ENCODE results near the gene STXBP3.
"Not testable (repeated sequence)": the region's sequence is repeated elsewhere in the genome, so short reads cannot be mapped to it uniquely, and the experiment has no call there.

The STXBP3 gene

DNA sequence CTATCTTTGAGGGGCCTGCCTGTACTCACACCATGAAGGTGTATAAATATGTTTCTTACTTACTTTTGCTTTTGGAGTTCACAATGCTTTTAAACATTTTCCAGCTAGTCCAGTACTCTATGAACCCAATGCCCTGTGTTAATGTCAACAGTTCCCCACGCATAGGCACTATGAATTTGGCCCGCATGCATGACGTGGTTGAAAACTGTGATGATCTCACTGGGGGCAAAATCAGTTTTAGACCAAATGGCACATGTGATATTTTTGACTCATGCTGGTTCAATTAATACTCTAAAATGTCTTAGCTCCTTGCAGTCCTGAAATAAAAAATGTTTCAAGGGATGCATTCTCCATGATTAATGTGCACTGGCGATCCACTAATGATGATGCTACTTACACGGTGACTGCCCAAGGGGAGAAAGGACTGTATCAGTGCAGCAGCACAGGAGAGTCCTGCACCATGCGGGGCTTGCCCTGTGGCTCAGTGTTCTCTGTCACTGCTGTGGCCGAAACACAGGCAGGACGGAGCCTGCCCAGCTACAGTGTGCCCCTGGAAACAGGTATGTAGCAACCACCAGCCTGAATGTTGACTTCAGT, 18.0 kb upstream of the STXBP3 start:
- DNase-seq (ENCODE audit: low read depth in 2 of 2) = no peak

DNA sequence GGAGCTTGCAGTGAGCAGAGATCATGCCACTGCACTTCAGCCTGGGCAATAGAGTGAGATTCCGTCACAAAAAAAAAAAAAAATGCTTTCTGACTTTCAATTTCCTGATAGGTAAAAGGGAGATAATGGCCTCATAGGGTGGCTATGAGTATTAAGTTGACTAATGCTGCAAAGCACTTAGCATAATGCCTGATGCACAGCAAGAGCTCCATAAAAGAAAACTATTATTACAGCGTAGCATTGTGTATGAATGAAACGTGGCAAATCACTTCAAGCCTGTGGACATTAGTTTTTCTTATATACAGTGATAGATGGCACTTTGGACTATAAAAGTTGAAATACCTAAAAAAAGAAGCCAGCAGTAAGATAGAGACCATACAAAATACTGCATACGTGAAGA, 17.0 kb upstream of the STXBP3 start:
- DNase-seq (ENCODE audit: low read depth in 2 of 2) = no peak

DNA sequence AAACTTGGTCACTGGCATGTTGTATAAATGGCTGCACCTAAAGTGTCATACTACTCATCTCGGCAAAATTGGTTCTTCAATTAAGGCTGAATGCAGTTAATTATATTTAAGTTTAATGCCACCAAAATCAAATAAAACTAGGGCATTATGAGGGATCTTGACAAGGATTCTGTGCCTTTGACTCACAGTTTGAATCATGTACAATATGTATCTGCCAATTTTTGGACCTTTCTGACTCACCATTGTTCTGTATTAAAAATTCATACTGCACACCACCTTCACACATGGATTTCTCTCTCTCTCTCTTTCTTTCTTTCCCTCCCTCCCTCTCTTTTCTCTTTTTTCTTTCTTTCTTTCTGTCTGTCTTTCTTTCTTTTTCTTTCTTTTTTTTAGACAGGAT, 14.1 kb upstream of the STXBP3 start:
- no peak for DNase-seq (ENCODE audit: low read depth in 2 of 2)

DNA sequence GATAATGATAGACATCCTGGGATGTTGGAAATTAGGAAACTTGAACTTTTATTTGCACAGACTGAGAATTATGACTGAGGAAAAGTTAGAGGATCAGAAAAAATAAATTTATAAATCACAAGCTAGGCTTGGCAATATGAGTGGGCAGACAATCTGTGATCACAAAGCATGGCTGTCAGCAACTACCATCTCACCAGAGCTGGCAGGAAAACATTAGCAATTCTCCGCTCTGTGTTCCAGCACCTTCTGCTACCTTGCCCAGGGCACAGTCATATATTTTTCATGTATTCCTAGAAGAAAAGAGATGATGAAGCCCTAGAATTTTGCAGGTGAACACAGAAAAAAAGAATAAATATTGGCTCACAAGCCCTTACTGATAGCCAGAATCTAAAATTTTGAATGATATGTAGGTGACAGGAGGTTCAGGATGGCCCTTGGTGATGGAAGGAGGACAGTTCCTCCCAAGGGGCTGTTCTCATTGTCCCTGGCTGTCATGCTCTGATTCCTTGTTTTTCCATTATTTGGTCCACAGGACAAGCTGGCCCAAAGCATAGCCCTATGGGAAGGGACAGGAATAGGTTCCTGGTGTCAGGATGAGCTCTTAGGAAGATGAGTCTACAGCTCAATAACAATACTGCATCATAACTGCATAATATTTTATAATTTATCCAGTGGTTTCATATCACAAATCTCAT, 12.2 kb upstream of the STXBP3 start:
- no peak for DNase-seq (ENCODE audit: low read depth in 2 of 2)

DNA sequence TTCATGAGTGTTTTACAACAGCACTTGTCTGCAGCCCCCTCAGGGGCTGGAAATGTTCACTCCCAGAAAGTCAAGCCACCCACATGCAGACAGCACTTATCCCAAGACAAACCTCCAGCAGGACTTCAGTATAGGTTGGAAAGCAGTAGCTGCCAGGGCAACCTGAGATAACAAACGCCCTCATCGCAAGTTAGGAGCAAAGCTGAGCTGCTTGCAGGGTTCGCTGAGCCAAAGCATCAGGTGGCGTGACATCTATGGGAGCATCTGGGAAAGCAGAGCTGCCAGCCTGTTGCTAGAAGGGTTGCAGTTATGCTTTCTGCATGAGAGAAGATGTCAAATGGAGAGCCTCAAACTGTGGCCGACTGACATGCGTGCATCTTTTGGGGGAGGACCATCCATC, 4.2 kb upstream of the STXBP3 start:
- DNase-seq (ENCODE audit: low read depth in 2 of 2) = no peak

DNA sequence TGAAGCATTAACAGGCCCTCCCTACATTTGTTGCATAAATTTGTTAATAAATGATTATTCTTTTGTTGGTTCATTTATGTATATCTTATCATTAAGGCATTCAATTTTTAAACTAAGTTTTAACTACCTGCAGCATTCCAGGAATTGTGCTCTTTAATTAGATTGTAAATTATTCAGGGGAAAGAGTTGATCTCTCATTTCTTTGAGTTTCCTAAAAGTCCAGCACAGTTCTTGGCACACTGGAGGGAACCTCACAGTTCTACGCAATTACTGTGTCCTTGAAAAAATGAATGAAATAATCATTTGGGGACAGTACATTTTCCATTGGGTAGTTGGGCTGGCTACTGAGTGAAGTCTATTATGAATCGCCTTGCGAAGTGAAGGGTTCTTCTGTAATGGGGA, 493 bp upstream of the STXBP3 start:
- DNase-seq (ENCODE audit: low read depth in 2 of 2) = no peak

DNA sequence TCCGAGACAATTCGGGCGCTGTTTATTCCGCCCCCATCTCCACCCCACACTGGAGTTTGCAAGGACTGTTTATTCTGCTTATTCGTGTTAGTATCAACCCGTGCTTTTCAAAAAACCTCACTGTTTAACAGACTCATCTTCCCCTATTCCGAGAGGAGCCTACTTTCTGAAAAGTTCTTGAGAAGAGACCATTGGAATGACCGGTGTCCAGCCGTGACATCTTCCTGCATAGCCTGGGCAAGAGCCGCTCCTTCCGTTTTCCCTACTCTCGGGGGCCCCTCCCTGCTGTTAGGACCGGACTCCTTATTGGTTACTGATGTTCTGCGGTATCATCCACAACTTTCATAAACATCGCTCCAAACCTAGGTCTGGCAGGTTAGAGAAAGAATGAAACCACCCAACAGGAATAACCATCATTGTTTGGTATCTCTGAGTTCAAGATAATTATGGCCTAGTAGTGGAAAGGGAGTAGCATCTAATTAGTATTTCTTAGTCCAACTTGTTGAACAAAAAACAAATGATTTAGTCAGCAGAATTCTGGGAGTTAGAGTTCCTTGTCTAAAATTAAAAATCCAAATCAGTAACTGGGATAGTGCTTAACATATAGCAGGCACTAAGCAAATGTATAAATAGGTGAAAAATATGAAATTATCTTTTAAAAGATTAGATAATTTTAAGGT, 837 bp downstream of the STXBP3 start:
- DNase-seq (ENCODE audit: low read depth in 2 of 2) = peak; percentile 17 to 22

DNA sequence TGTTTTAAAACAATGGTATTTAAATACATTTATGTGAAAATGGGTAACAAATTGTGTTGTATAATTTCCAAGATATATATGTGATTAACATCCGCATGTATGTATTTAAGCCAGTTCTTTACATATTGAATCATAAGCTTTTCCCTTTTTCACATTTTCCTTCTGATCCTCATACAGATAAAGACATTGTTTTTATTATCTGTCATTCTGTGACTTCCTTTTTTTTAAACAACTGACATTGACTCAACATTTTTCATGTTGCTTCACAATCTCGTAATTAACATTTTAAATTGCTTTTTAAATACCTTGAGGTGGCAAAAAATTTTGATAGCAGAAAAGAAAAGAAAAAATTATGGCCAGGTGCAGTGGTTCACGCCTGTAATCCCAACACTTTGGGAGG, 1.4 kb downstream of the STXBP3 start:
- DNase-seq (ENCODE audit: low read depth in 2 of 2) = no peak

DNA sequence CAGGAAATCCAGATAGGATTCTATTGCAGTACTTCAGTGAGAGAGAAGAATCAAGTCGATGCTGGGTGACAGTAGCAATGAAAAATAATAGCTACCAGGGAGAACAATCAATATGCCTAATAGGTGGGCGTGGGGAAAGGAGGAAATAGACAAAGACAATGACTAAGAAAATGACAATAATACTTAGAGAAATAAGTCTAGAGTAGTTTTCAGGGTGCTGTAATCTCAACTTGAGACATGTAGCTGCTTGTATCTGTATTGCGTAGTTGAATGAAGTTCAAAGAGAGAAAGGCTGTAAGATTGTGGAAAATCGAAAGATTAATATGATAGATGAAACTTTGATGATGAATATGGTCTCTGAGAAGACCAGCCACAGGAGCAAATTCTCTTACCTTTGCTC, 2.6 kb downstream of the STXBP3 start:
- DNase-seq (ENCODE audit: low read depth in 2 of 2) = no peak

DNA sequence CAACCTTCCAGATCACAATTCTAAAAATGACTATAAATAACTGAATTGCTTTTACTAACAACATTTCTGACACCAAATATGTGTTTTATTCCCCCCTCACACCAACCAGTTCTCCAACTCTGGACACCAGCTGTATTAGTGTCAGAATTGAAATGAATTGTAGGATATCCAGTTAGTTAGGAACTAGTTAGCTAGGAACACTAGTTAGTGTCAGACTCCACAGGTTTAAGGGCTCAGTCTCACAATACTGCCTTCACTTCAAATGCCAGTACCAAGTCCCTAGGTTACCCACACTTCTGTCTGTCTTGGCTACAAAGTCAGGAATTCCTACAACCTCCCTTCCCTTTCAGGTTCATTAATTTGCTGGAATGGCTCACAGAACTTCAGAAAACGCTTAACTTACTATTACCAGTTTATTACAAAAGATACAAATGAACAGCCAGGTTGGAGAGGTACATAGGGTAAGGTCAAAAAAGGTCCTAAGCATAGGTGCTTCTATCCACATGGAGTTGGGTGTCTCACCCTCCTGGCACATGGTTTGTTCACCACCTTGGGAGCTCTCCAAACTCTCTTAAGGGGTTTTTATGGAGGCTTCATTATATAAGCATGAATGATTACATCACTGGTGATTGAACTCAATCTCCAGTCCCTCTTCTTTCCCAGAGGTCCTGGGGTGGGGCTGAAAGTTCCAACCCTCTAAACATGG, 4.2 kb downstream of the STXBP3 start:
- DNase-seq (ENCODE audit: low read depth in 2 of 2) = no peak

DNA sequence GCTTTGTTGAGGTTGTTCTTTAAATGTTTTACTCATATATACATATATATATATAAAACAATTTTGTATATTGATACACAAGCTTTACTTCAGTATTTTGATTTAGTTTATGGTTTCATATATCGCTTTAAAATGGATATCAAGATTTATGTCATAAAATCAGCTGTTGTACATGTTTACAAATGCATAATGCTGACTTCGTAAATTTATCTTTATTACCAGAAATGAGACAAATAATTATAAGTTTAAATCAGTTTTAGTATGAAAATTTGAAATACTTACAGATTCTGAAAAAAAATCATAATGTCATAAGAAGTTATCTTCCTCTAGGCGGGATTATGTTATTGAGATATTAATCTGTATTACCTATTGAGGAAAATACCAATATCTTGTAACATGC, 6.9 kb downstream of the STXBP3 start:
- no peak for DNase-seq (ENCODE audit: low read depth in 2 of 2)

DNA sequence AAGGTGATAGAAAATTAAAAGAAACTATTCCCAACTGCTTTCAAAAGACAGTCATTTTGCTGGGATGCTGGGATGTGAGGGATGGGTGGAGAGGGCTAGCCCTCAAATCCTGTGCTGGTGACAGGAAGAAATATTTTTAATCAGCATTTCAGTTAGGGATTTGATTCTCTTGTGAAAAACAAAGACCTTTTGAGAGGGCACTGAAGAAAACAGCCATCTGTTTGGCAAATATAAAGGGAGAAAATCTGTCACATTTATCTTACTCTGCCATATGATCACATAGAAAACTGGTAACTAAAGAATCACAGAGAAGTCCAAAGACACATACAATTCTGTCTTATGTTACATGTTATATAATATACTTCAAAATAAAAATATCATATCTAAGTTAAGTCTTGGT, 12.3 kb downstream of the STXBP3 start:
- DNase-seq (ENCODE audit: low read depth in 2 of 2) = no peak

DNA sequence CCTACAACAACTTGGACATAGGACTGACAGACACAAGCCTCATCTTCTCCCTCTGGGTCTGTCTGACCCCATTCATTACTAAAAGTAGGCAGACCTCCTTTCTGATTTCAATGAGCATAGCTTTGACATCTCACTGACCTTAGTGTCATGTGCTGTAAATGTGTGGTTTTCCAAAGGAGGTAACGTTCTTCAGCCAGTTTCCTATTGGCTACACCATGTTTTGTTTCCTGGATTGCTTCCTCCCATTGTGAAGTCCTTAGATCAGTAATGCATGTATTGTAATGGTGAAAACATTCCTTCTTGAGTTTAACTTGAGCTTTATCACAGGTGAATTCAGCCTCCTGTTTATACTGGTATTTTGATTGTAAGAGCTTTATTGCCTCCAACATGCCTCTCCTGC, 20.6 kb downstream of the STXBP3 start:
- DNase-seq (ENCODE audit: low read depth in 2 of 2) = no peak

DNA sequence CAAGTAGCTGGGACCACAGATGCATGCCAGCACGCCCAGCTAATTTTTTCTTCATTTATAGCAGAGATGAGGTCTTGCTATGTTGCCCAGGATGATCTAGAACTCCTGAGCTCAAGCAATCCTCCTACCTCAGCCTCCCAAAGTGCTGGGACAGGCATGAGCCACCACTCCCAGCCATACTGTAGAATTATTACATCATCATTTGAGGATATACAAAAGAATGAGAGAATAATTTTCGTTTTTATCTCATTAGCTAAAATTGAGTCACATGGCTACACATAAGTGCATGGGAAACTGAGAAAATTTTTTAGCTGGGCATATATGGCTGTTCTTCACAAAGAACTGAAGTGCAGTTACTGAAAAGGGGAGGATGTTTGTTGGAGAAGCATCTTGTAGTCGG, 21.2 kb downstream of the STXBP3 start:
- no peak for DNase-seq (ENCODE audit: low read depth in 2 of 2)

DNA sequence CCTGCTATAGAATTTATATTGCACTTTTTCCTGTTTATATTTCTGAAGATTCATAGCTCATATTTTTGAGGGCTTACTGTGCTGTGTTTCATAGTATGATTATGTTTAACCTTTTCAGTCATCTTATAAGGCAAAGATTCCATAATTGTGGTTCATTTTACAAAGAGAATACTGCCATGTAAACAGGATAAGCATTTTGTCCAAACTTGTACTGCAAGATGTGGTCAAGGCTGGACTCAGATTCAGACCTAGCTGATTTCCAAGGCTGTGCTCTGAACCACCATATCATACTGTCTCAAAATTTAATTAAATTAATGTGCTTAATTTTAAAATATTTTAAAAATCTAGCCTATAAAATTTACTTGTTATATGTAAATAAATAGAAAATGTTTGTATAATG, 31.4 kb downstream of the STXBP3 start:
- DNase-seq (ENCODE audit: low read depth in 2 of 2) = no peak

DNA sequence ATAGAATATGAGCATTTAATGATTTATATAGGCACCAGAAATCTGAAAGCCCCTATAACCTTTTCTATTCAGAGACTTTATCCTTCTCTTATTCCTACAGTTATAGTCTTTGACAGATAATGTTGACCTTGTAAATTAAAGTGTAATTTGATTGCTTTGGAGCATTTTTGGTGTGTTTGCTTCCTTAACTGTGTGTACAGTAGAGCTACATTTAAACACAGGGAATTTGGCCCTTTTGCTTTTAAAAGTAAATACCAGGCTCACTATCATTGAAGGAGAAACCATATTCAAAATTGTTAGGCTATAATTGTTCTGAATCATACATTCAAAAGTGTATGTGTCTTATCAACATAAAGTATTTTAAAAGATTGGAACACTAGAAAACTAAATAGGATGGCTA, 33.0 kb downstream of the STXBP3 start:
- DNase-seq (ENCODE audit: low read depth in 2 of 2) = no peak

DNA sequence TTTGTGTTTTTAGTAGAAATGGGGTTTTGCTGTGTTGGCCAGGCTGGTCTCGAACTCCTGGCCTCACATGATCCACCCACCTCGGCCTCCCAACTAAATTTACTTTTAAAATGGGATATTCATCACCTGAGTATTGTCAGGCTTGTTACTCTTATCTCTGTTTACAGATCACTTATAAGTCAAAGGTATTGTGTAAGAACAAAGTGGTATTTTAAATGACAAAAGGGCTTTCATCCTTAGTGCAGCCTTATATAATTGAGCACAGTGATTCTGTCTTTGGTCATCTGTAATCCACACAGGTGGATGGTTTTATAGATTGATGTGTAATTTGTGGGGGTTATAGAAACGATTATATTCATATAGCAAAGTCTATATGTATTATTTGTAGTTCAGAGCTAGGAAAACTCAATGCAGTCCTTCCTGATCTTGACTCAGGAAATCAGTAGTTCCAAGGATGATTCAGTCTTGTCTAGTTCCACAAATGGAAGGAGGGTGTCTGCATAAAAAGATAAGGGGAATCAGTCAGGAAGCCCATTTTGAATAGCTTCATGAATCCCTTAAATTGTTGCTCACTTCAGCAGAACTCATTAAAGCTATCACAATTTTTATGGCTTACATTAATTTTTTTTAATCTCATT, 34.6 kb downstream of the STXBP3 start:
- DNase-seq (ENCODE audit: low read depth in 2 of 2) = no peak

DNA sequence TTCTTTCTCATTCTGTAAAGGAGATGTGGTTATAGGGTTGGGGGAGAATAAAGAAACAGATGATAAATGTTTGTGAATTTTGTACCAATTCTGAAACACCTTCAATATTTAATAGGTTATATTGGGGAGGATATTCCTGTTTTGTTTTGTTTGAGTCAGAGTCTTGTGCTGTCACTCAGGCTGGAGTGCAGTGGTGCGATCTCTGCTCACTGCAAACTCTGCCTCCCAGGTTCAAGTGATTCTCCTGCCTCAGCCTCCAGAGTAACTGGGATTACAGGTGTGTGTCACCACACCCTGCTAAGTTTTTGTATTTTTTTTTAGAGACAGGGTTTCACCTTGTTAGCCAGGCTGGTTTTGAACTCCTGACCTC, 35.1 kb downstream of the STXBP3 start:
- not testable (repeated sequence) for DNase-seq (ENCODE audit: low read depth in 2 of 2)

DNA sequence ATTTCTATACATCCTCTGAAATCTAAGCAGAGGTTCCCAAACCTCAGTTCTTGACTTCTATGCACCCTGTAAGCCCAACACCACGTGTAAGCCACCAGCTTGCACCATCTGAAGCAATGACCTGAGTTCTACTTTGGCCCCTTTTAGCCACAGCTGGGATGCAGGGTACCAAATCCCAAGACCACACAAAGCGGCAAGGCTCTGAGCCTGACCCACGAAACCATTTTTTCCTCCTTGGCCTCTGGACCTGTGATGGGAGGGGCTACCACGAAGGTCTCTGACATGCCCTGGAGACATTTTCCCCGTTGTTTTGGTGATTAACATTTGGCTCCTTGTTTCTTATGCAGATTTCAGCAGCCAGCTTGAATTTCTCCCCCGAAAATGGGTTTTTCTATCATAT, 38.8 kb downstream of the STXBP3 start:
- DNase-seq (ENCODE audit: low read depth in 2 of 2) = no peak

DNA sequence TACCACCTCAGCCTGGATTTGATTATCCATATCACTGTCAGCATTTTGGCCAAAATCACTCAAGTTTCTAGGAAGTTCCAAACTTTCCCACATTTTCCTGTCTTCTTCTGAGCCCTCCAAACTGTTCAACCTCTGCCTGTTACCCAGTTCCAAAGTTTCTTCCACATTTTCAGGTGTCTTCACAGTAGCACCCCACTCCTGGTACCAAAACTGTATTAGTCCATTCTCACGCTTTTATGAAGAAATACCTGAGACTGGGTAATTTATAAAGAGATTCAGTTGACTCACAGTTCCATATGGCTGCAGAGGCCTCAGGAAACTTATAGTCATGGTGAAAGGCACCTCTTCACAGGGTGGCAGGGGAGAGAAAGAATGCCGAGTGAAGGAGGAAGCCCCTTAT, 39.4 kb downstream of the STXBP3 start:
- DNase-seq (ENCODE audit: low read depth in 2 of 2) = no peak

DNA sequence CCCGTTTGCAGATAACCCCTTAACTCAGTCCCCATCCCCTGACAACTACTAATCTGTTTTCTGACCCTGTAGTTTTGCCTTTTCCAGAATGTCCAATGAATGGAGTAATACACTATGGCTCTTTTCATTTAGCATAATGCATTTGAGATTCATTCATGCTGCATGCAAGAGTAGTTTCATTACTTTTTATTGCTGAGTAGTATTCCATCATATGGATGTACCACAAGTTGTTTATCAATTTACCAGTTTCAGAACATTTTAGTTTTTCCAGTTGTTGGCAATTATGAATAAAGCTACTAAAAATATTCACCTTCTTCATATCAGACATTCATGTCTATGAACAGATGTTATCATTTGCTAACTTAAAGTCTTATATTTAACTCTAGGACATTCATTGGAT, 45.3 kb downstream of the STXBP3 start:
- no peak for DNase-seq (ENCODE audit: low read depth in 2 of 2)

DNA sequence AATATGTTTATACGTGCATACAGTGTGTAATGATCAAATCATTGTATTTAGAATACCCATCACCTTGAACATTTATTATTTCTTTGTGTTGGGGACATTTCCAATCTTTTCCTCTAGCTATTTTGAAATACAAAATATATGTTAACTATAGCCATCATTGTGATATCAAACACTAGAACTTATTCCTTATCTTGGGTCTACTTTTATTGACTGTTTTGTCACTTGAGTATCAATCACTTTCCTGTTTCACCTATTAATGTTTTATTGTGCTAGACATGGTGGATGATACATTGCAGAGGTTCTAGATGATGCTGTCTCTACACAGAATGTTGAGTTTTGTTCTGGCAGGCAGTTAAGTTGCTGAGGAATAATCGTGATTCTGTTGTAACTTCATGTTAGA, 45.9 kb downstream of the STXBP3 start:
- no peak for DNase-seq (ENCODE audit: low read depth in 2 of 2)

Data from stimulated activated CD8-positive, alpha-beta memory T cell treated with anti-CD3 and anti-CD28 coated beads, Interleukin-2, amount 100 ng/mL, for 48 hours (primary cell).